SK-N-SH (cell line): Measurements from ENCODE around the gene SGTA. TPM values are rescaled to one million over a fixed set of nuclear protein-coding genes. Genes with fewer than 3 reads are reported as not detected.

Experiments
- CTCF ChIA-PET: fragments of 300-600, 350-600 bp; formaldehyde crosslinking; extraction: SDS; loops from one replicate; lab custom pipeline; 2021; lab: Yijun Ruan, JAX
- POLR2A ChIA-PET: fragments of 350-600 bp; sonication (Branson Sonifier 250); formaldehyde crosslinking; extraction: SDS; loops from one replicate; lab custom pipeline; 2020; ENCODE audit warnings: antibody characterized with exemption, inconsistent platforms; lab: Yijun Ruan, JAX
- DNase-seq: peaks from one replicate; pipeline ENCODE4 v3.0.0; 2012
- H2AFZ ChIP-seq: fragments of 200-600 bp; sonication (generic); 2 replicates; pipeline ENCODE4 v1.8.1; 2016; ENCODE audit warnings: antibody characterized with exemption, mild to moderate bottlenecking, low read depth
- H3F3A ChIP-seq: fragments of 200-600 bp; sonication (generic); replicated peaks from 2 replicates; pipeline ENCODE3; 2016; ENCODE audit warnings: antibody characterized with exemption, mild to moderate bottlenecking; ENCODE audit not compliant: insufficient read depth
- H3K27ac ChIP-seq, 2 experiments: fragments of 200-500 bp in 1 of 2; fragments of 200-600 bp in 1 of 2; sonication (Bioruptor generic) in 1 of 2; sonication (generic), shearing (Covaris generic) in 1 of 2; 2 replicates each; pipeline versions ENCODE4 v1.5.1 to v1.6.1; 2014 to 2016; ENCODE audit warnings: low read depth in 2 of 2, inconsistent platforms in 1 of 2, low read length in 1 of 2, mild to moderate bottlenecking in 1 of 2, mixed read lengths in 1 of 2
- H3K27me3 ChIP-seq: fragments of 200-600 bp; sonication (generic), shearing (Covaris generic); 2 replicates; pipeline ENCODE4 v1.6.1; 2016; ENCODE audit warnings: mixed run types; ENCODE audit not compliant: insufficient read depth
- H3K36me3 ChIP-seq, 2 experiments: fragments of 200-500 bp in 1 of 2; fragments of 200-600 bp in 1 of 2; sonication (Bioruptor generic) in 1 of 2; sonication (generic) in 1 of 2; replicated peaks in 1 of 2; 2 replicates each; pipeline versions ENCODE3 to v1.5.1; 2014 to 2016; ENCODE audit warnings: low read length in 1 of 2, mild to moderate bottlenecking in 1 of 2; ENCODE audit not compliant: insufficient read depth in 2 of 2, control insufficient read depth in 1 of 2
- H3K4me1 ChIP-seq, 2 experiments: fragments of 200-500 bp in 1 of 2; fragments of 200-600 bp in 1 of 2; sonication (Bioruptor generic) in 1 of 2; sonication (generic), shearing (Covaris generic) in 1 of 2; 2 replicates each; pipeline versions ENCODE4 v1.5.1 to v1.6.1; 2014 to 2016; ENCODE audit warnings: low read depth in 1 of 2, low read length in 1 of 2, mixed run types in 1 of 2; ENCODE audit not compliant: insufficient read depth in 2 of 2, control insufficient read depth in 1 of 2
- H3K4me2 ChIP-seq: fragments of 200-600 bp; sonication (generic), shearing (Covaris generic); 2 replicates; pipeline ENCODE4 v1.6.1; 2017; ENCODE audit warnings: mixed run types
- H3K4me3 ChIP-seq, 2 experiments: fragments of 200-500 bp in 1 of 2; fragments of 200-600 bp in 1 of 2; sonication (Bioruptor generic) in 1 of 2; sonication (generic), shearing (Covaris generic) in 1 of 2; 2 replicates each; pipeline versions ENCODE4 v1.5.1 to v1.8.1; 2014 to 2016; ENCODE audit warnings: low read depth in 2 of 2, inconsistent platforms in 1 of 2, low read length in 1 of 2, mild to moderate bottlenecking in 1 of 2, mixed read lengths in 1 of 2, moderate library complexity in 1 of 2
- H3K79me2 ChIP-seq: fragments of 200-600 bp; sonication (generic); 2 replicates; pipeline ENCODE4 v1.8.1; 2017; ENCODE audit warnings: mild to moderate bottlenecking; ENCODE audit not compliant: insufficient read depth
- H3K9ac ChIP-seq: fragments of 200-600 bp; sonication (generic); 2 replicates; pipeline ENCODE4 v1.6.1; 2017; ENCODE audit warnings: mixed run types
- H3K9me2 ChIP-seq: fragments of 200-600 bp; sonication (generic); 2 replicates; pipeline ENCODE4 v1.6.1; 2017; ENCODE audit warnings: mixed run types
- H3K9me3 ChIP-seq: fragments of 200-600 bp; sonication (generic); 2 replicates; pipeline ENCODE4 v1.6.1; 2017; ENCODE audit warnings: mixed run types, mild to moderate bottlenecking, moderate library complexity
- H4K20me1 ChIP-seq: fragments of 200-600 bp; sonication (generic); 2 replicates; pipeline ENCODE4 v1.6.1; 2017; ENCODE audit warnings: mild to moderate bottlenecking, mixed run types; ENCODE audit not compliant: insufficient read depth
- ELF1 ChIP-seq: IDR thresholded peaks from 2 replicates; pipeline ENCODE4 v1.4.0; 2012
- EZH2phosphoT487 ChIP-seq: fragments of 200-600 bp; sonication (generic); IDR thresholded peaks from 2 replicates; pipeline ENCODE4 v1.6.1; 2017; ENCODE audit warnings: low read depth, mixed run types, mild to moderate bottlenecking, antibody characterized with exemption, moderate library complexity, borderline replicate concordance
- FOSL2 ChIP-seq: IDR thresholded peaks from 2 replicates; pipeline ENCODE4 v1.4.0; 2012; ENCODE audit warnings: low read depth, mild to moderate bottlenecking, moderate library complexity, borderline replicate concordance
- FOXJ3 ChIP-seq: sonication (generic); formaldehyde crosslinking; IDR thresholded peaks from 2 replicates; pipeline ENCODE4 v1.5.1; 2020; ENCODE audit warnings: mild to moderate bottlenecking, missing genetic modification reagents
- FOXM1 ChIP-seq: IDR thresholded peaks from 2 replicates; pipeline ENCODE4 v1.4.0; 2012; ENCODE audit warnings: low read depth, mild to moderate bottlenecking
- GABPA ChIP-seq: IDR thresholded peaks from 2 replicates; pipeline ENCODE4 v1.4.0; 2012; ENCODE audit warnings: low read depth, mild to moderate bottlenecking
- MXI1 ChIP-seq: IDR thresholded peaks from 2 replicates; pipeline ENCODE4 v1.6.1; 2012; ENCODE audit warnings: mild to moderate bottlenecking, low read depth, low read length, improper control_type of control experiment
- RAD21 ChIP-seq: IDR thresholded peaks from 2 replicates; pipeline ENCODE4 v1.6.1; 2012; ENCODE audit warnings: mild to moderate bottlenecking, low read length
- RCOR1 ChIP-seq: fragments of 150-350 bp; IDR thresholded peaks from 2 replicates; pipeline ENCODE4 v1.6.1; 2017; ENCODE audit warnings: antibody characterized with exemption, low read length
- REST ChIP-seq: IDR thresholded peaks from 2 replicates; pipeline ENCODE4 v1.6.1; 2012; ENCODE audit warnings: mild to moderate bottlenecking, low read depth, low read length, moderate library complexity
- RXRA ChIP-seq: IDR thresholded peaks from 2 replicates; pipeline ENCODE4 v1.4.0; 2012; ENCODE audit warnings: low read depth, mild to moderate bottlenecking, borderline replicate concordance
- SIN3A ChIP-seq: IDR thresholded peaks from 2 replicates; pipeline ENCODE4 v1.6.1; 2012; ENCODE audit warnings: low read depth, mild to moderate bottlenecking, low read length, moderate library complexity, borderline replicate concordance
- TAF1 ChIP-seq: IDR thresholded peaks from 2 replicates; pipeline ENCODE4 v1.6.1; 2012; ENCODE audit warnings: low read depth, mild to moderate bottlenecking, low read length, moderate library complexity, borderline replicate concordance
- TCF12 ChIP-seq: IDR thresholded peaks from 2 replicates; pipeline ENCODE4 v1.4.0; 2012
- USF1 ChIP-seq: IDR thresholded peaks from 2 replicates; pipeline ENCODE4 v1.4.0; 2012; ENCODE audit warnings: low read depth, borderline replicate concordance
- YY1 ChIP-seq: IDR thresholded peaks from 2 replicates; pipeline ENCODE4 v1.4.0; 2012; ENCODE audit warnings: low read depth, mild to moderate bottlenecking
- WGBS: methylation state at CpG from one replicate; pipeline ENCODE4 v1.1.6; 2017; ENCODE audit warnings: low lambda C conversion rate; 5-methylcytosine and 5-hydroxymethylcytosine counted together
- polyA plus RNA-seq, 3 experiments: library from polyadenylated mRNA; depleted of rRNA; stranded (reverse); fragments of >200 nt; gene quantifications; 2 replicates each; pipeline ENCODE4 v1.2.3, GENCODE V29; 2012
- TF ChIP-seq, protein P1 (sequence below): IDR thresholded peaks from 2 replicates; pipeline ENCODE4 v1.4.0; 2012; ENCODE audit warnings: low read depth, borderline replicate concordance
- TF ChIP-seq, protein P2 (sequence below): fragments of 150-350 bp; IDR thresholded peaks from 2 replicates; pipeline ENCODE4 v1.6.1; 2017; ENCODE audit warnings: antibody characterized with exemption, low read length, low read depth, borderline replicate concordance
- TF ChIP-seq, protein P3 (sequence below): fragments of 150-350 bp; IDR thresholded peaks from 2 replicates; pipeline ENCODE4 v1.6.1; 2016; ENCODE audit warnings: mild to moderate bottlenecking, low read depth, low read length

The SGTA gene
- polyA plus RNA-seq, 1 of the 3 experiments (the other 2 are of a cell fraction) = 78.4 TPM

GRCh38 chr19:2782329-2782935 is 641 bp downstream of the SGTA start:
- TF ChIP-seq, protein P1, sequence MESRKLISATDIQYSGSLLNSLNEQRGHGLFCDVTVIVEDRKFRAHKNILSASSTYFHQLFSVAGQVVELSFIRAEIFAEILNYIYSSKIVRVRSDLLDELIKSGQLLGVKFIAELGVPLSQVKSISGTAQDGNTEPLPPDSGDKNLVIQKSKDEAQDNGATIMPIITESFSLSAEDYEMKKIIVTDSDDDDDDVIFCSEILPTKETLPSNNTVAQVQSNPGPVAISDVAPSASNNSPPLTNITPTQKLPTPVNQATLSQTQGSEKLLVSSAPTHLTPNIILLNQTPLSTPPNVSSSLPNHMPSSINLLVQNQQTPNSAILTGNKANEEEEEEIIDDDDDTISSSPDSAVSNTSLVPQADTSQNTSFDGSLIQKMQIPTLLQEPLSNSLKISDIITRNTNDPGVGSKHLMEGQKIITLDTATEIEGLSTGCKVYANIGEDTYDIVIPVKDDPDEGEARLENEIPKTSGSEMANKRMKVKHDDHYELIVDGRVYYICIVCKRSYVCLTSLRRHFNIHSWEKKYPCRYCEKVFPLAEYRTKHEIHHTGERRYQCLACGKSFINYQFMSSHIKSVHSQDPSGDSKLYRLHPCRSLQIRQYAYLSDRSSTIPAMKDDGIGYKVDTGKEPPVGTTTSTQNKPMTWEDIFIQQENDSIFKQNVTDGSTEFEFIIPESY = no peak
- no peak for TF ChIP-seq RXRA
- no peak for TF ChIP-seq RAD21
- TF ChIP-seq USF1 = no peak
- Histone ChIP-seq H3K27me3 (no peaks in the 10 kb centered on the region), H4K20me1 (peaks cover 45% of the 10 kb centered on the region), H3K9me3 (no peaks in the 10 kb centered on the region), H3K4me3 (peak overlapping the region; percentile 93 to 99), H2AFZ (peak overlapping the region; percentile 87; the same call in 1 of the 2 replicates), H3K36me3 (peaks cover 0 to 2% of the 10 kb centered on the region in 2 experiments), H3K9ac (peak overlapping the region; percentile 96), H3K9me2 (no peaks in the 10 kb centered on the region), H3F3A (peaks cover 12% of the 10 kb centered on the region), H3K4me1 (peaks cover 4 to 25% of the 10 kb centered on the region in 2 experiments; a peak in 2 of 4 replicates), H3K4me2 (peak overlapping the region; percentile 98), H3K27ac (peak overlapping the region; percentile 69 to 75; a peak in 3 of 4 replicates), H3K79me2 (peaks cover 77% of the 10 kb centered on the region)
- POLR2A ChIA-PET = interaction anchor here (0.8 to 1.1 kb wide), 3 partner anchors 17 to 356 kb away, joined by 3 read pairs; no protein-coding TSS in a partner anchor
- CTCF ChIA-PET = interaction anchor here (1.4 to 4.2 kb wide), 3 partner anchors 33 to 134 kb away, joined by 5 to 19 read pairs (median 12); no protein-coding TSS in a partner anchor
- WGBS = 0% methylated on average over 9 of the region's 24 CpGs
- DNase-seq = no peak

DNA sequence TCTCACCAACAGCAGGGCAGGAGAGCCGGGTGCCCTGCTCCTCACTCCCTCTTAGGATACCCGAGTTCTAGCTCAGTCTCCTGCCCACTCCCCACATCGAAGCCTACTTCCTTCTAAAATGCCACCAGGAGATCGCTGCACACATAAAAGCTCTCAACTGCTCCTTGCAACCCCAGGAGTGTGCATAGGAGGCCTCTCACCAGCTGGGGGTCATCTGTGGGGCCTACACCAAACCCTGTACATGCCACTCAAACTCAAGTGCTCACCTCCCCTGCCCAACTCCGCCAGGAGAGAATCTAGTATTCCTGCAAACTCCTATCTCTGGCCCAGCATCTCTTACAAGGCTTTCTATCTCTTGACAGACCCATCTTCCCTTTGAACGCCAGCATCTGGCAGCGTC is 2.8 kb downstream of the SGTA start:
- peaks cover 65% of the 10 kb centered on the region for H4K20me1 ChIP-seq
- POLR2A ChIA-PET = no interaction called here
- TF ChIP-seq FOSL2 (no peak), RCOR1 (no peak), TAF1 (no peak), YY1 (no peak), GABPA (no peak), FOXM1 (no peak), SIN3A (no peak), EZH2phosphoT487 (no peak), MXI1 (no peak), REST (no peak), RXRA (no peak), FOXJ3 (no peak), TCF12 (no peak), ELF1 (no peak)
- TF ChIP-seq, protein P2, sequence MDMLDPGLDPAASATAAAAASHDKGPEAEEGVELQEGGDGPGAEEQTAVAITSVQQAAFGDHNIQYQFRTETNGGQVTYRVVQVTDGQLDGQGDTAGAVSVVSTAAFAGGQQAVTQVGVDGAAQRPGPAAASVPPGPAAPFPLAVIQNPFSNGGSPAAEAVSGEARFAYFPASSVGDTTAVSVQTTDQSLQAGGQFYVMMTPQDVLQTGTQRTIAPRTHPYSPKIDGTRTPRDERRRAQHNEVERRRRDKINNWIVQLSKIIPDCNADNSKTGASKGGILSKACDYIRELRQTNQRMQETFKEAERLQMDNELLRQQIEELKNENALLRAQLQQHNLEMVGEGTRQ = no peak
- TF ChIP-seq, protein P3, sequence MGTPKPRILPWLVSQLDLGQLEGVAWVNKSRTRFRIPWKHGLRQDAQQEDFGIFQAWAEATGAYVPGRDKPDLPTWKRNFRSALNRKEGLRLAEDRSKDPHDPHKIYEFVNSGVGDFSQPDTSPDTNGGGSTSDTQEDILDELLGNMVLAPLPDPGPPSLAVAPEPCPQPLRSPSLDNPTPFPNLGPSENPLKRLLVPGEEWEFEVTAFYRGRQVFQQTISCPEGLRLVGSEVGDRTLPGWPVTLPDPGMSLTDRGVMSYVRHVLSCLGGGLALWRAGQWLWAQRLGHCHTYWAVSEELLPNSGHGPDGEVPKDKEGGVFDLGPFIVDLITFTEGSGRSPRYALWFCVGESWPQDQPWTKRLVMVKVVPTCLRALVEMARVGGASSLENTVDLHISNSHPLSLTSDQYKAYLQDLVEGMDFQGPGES = no peak

More for the DNA sequence above, 2.8 kb downstream of the SGTA start:
- Histone ChIP-seq H3K27me3 (no peaks in the 10 kb centered on the region), H3K36me3 (peaks cover 0 to 2% of the 10 kb centered on the region in 2 experiments), H3K4me3 (no peak overlapping the region), H3K27ac (no peak overlapping the region), H2AFZ (no peak overlapping the region), H3K9ac (no peak overlapping the region), H3K4me1 (peaks cover 4 to 19% of the 10 kb centered on the region in 2 experiments; a peak in 2 of 4 replicates), H3K79me2 (peaks cover 78% of the 10 kb centered on the region), H3K4me2 (no peak overlapping the region), H3F3A (peaks cover 12% of the 10 kb centered on the region), H3K9me2 (no peaks in the 10 kb centered on the region), H3K9me3 (no peaks in the 10 kb centered on the region)
- DNase-seq = no peak
- CTCF ChIA-PET = interaction anchor here (4.2 kb wide), 1 partner anchor 31 kb away, joined by 19 read pairs; no protein-coding TSS in a partner anchor
- 97% methylated on average over 7 of the region's 7 CpGs for WGBS
